Activated naive CD4-positive, alpha-beta T cell treated with anti-CD3 and anti-CD28 coated beads, Interleukin-2, amount 50 U/mL, for 72 hours (primary cell): ENCODE measurements around the gene RFC5. TPM values are rescaled to one million over a fixed set of nuclear protein-coding genes. Genes with fewer than 3 reads are reported as not detected.

ENCODE experiments used
- ATAC-seq, 2 donors: fragments of 150-1000 bp; cut with Tn5 transposase; 2 replicates each; pipeline ENCODE4 v1.10.0; 2021; ENCODE audit warnings: mild to moderate bottlenecking in 2 of 2, moderate library complexity in 2 of 2
- DNase-seq, 2 donors: peaks; one replicate each; pipeline ENCODE4 v3.0.0; 2021 to 2022; ENCODE audit warnings: low spot score in 2 of 2
- H3K27ac Mint-ChIP-seq, 2 donors: one replicate each; pipeline ENCODE4 v1.8.0; 2022; ENCODE audit warnings: mild to moderate bottlenecking in 2 of 2, mixed read lengths in 2 of 2
- H3K36me3 Mint-ChIP-seq, 2 donors: one replicate each; pipeline ENCODE4 v1.8.0; 2022; ENCODE audit warnings: mixed read lengths in 2 of 2
- H3K9me3 Mint-ChIP-seq, 2 donors: one replicate each; pipeline ENCODE4 v1.8.0; 2022; ENCODE audit warnings: mixed read lengths in 2 of 2
- total RNA-seq, 2 donors: library from RNA; stranded (reverse); gene quantifications; one replicate each; pipeline ENCODE4 v1.2.3, GENCODE V29; 2022

RFC5 gene, protein sequence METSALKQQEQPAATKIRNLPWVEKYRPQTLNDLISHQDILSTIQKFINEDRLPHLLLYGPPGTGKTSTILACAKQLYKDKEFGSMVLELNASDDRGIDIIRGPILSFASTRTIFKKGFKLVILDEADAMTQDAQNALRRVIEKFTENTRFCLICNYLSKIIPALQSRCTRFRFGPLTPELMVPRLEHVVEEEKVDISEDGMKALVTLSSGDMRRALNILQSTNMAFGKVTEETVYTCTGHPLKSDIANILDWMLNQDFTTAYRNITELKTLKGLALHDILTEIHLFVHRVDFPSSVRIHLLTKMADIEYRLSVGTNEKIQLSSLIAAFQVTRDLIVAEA
- total RNA-seq: 10 to 100 TPM; 69.6 to 88.0 TPM

GRCh38 chr12:118016424-118017264 is at the start of gene RFC5:
Gene RFC5, plus strand, starts transcription at chr12:118016703. Its CDS starts 125 bp downstream, at chr12:118016828.
- Mint-ChIP-seq H3K9me3 (peaks cover 0 to 4% of the 10 kb centered on the region in 2 donors), H3K36me3 (peaks cover 20 to 39% of the 10 kb centered on the region in 2 donors), H3K27ac (peak within 1 kb of the TSS; percentile 93 to 98)
- DNase-seq (peak; percentile 97 to 98), ATAC-seq (peak; percentile 96 to 99)

- Mint-ChIP-seq H3K27ac (no peak overlapping the region), H3K36me3 (peaks cover 10 to 18% of the 10 kb centered on the region in 2 donors), H3K9me3 (peaks cover 0 to 13% of the 10 kb centered on the region in 2 donors)
- no peak for DNase-seq
- ATAC-seq: no peak
Observed at GRCh38 chr12:117967043-117967442, 49.5 kb upstream of the RFC5 start.

DNA sequence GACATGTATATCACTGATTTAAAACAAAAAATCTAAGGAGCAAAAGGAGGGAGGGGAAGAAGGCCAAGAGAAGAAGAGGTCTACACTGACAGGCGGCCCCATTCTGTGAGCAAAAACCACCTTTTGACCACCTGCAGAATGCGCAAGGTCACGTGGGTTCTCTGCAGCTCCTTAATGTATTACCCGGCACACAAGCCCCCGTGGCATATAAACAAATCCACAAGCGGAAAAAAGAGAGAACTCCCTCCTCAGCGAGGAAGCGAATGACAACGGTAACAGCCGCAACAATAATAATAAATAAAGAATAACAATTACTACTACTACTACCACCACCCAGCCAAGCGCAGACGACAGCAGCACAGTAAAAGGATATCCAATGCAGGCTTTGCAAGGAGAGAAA is 49.0 kb upstream of the RFC5 start:
- H3K36me3 Mint-ChIP-seq: peaks cover 12 to 20% of the 10 kb centered on the region in 2 donors
- ATAC-seq (no peak), DNase-seq (no peak)
- peaks cover 0 to 14% of the 10 kb centered on the region in 2 donors for H3K9me3 Mint-ChIP-seq
- H3K27ac Mint-ChIP-seq: no peak overlapping the region

GRCh38 chr12:117968151-117968789 is 48.2 kb upstream of the RFC5 start:
- H3K27ac Mint-ChIP-seq: no peak overlapping the region
- no peak for DNase-seq
- peaks cover 12 to 24% of the 10 kb centered on the region in 2 donors for H3K36me3 Mint-ChIP-seq
- peaks cover 3 to 19% of the 10 kb centered on the region in 2 donors for H3K9me3 Mint-ChIP-seq
- ATAC-seq: no peak

GRCh38 chr12:117968826-117969659 is 47.5 kb upstream of the RFC5 start, which contains the start of gene KSR2:
Gene KSR2, minus strand, starts transcription at chr12:117968990. Its CDS starts 735 bp downstream, at chr12:117968255.
- ATAC-seq: peak; percentile 61 to 92
- peak in 1 of 2 donors; percentile 68 for DNase-seq
- no peak within 1 kb of the TSS for H3K27ac Mint-ChIP-seq
- H3K36me3 Mint-ChIP-seq: peaks cover 12 to 27% of the 10 kb centered on the region in 2 donors
- peaks cover 6 to 22% of the 10 kb centered on the region in 2 donors for H3K9me3 Mint-ChIP-seq

GRCh38 chr12:117970334-117970733 is 46.2 kb upstream of the RFC5 start:
- peaks cover 12 to 27% of the 10 kb centered on the region in 2 donors for H3K36me3 Mint-ChIP-seq
- ATAC-seq (no peak), DNase-seq (no peak)
- no peak overlapping the region for H3K27ac Mint-ChIP-seq
- peaks cover 6 to 22% of the 10 kb centered on the region in 2 donors for H3K9me3 Mint-ChIP-seq

DNA sequence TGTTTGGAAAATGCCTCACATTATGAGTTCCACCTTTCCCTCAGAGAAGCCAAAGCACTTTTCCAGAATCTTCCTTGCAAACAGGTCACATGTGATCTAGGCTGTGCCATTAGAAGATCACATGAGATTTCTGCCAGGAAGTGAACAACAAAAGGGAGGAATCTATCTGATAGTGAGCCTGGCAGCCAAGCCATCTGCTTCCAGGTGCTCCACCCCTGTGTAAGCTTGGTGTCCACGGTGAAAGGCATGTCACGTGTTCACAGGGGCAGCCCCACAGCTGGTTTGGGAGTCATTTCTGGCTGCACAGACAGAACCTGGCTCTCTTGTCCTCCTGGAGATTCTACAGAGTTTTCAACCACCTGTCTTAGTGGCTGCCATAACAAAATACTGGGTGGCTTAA is 44.2 kb upstream of the RFC5 start:
- Mint-ChIP-seq H3K9me3 (peaks cover 6 to 22% of the 10 kb centered on the region in 2 donors), H3K27ac (no peak overlapping the region), H3K36me3 (peaks cover 12 to 24% of the 10 kb centered on the region in 2 donors)
- ATAC-seq (no peak), DNase-seq (no peak)

- H3K9me3 Mint-ChIP-seq: peaks cover 6 to 22% of the 10 kb centered on the region in 2 donors
- peaks cover 12 to 17% of the 10 kb centered on the region in 2 donors for H3K36me3 Mint-ChIP-seq
- ATAC-seq (no peak), DNase-seq (no peak)
- no peak overlapping the region for H3K27ac Mint-ChIP-seq
Observed at GRCh38 chr12:117975006-117975405, 41.5 kb upstream of the RFC5 start.

- no peak overlapping the region for H3K27ac Mint-ChIP-seq
- ATAC-seq: no peak
Observed at GRCh38 chr12:117977373-117977772, 39.1 kb upstream of the RFC5 start.

DNA sequence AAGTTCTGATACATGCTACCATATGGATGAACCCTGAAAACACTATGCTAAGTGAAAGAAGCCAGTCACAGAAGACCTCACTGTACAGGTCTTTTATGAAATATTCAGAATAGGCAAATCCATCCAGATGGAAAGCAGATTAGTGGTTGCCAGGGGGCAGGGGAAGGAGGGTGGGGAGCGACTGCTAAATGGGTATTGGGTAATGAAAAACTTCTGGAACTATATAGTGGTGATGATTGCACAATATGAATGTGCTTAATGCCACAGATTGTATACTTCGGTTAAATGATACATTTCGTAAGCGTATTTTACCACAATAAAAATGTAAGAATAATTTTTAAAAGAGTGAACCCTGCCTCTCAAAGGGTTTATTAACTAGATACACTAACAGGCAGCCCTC is 35.9 kb upstream of the RFC5 start:
- H3K36me3 Mint-ChIP-seq: no peaks in the 10 kb centered on the region
- no peak for ATAC-seq
- H3K27ac Mint-ChIP-seq: no peak overlapping the region
- no peaks in the 10 kb centered on the region for H3K9me3 Mint-ChIP-seq
- DNase-seq: no peak

More at GRCh38 chr12:117977373-117977772, 39.1 kb upstream of the RFC5 start:
- Mint-ChIP-seq H3K9me3 (peaks cover 6 to 8% of the 10 kb centered on the region in 2 donors), H3K36me3 (peaks cover 0 to 7% of the 10 kb centered on the region in 2 donors)
- DNase-seq: no peak

- no peaks in the 10 kb centered on the region for H3K9me3 Mint-ChIP-seq
- H3K36me3 Mint-ChIP-seq: no peaks in the 10 kb centered on the region
- ATAC-seq: no peak
- H3K27ac Mint-ChIP-seq: no peak overlapping the region
- no peak for DNase-seq
Observed at GRCh38 chr12:117981267-117981666, 35.2 kb upstream of the RFC5 start.

- no peak for ATAC-seq
- no peak overlapping the region for H3K27ac Mint-ChIP-seq
- H3K36me3 Mint-ChIP-seq: peaks cover 0 to 5% of the 10 kb centered on the region in 2 donors
- no peak for DNase-seq
- H3K9me3 Mint-ChIP-seq: peaks cover 4% of the 10 kb centered on the region in 2 donors
Observed at GRCh38 chr12:117985182-117985581, 31.3 kb upstream of the RFC5 start.

DNA sequence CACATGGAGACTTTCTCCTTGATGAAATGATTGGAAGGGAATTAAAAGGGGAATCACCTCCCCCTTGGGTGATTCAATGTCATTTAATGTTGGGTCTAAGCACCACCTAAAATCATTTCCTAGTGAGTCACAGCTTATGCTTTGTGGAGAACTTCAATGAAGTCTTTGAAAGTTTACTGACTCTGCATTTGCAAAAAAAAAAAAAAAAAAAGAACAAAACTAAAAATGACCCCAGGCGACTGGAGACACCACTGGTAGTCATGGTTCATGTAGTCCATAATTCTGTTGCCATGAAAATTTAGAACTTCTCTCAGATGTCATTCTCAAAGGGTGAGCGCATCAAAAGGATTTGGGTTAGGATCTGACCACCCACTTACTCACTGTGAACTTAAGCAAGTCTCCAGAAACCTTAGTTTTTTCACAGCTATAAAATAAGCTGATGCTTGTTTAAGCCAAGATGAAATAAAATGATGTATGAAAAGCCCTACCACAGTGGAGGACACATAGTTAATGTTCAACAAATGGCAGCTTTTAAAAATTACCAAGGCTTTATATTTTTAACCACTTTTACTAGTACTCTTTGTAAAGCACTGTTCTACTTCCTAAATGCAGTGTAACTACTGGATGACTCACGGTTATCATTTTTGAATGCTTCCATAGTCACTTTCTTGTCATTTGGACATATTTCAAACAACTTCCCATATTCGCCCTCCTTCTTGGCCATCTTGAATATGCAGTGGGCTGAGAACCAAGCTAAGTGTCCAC is 29.6 kb upstream of the RFC5 start:
- DNase-seq (no peak), ATAC-seq (peak; percentile 72 to 93)
- Mint-ChIP-seq H3K36me3 (peaks cover 4 to 5% of the 10 kb centered on the region in 2 donors), H3K9me3 (peaks cover 4% of the 10 kb centered on the region in 2 donors), H3K27ac (no peak overlapping the region)

- DNase-seq: no peak
- no peak overlapping the region for H3K27ac Mint-ChIP-seq
- no peak for ATAC-seq
- peaks cover 6 to 9% of the 10 kb centered on the region in 2 donors for H3K9me3 Mint-ChIP-seq
- H3K36me3 Mint-ChIP-seq: peaks cover 3 to 4% of the 10 kb centered on the region in 2 donors
Observed at GRCh38 chr12:117994551-117995438, 21.7 kb upstream of the RFC5 start.
